Type B pancreatic cell (in vitro differentiated cells): ENCODE results near the gene PLBD2. TPM values are rescaled to one million over a fixed set of nuclear protein-coding genes. Genes with fewer than 3 reads are reported as not detected.

Experiments used
- DNase-seq: peaks from one replicate; pipeline ENCODE4 v3.0.0; 2021; ENCODE audit warnings: mixed read lengths; ENCODE audit not compliant: unreplicated experiment; ENCODE audit errors: extremely low spot score
- H3K27ac Mint-ChIP-seq: 2 replicates; pipeline ENCODE4 v1.8.0; 2021; ENCODE audit warnings: mild to moderate bottlenecking, mixed read lengths
- H3K27me3 Mint-ChIP-seq: 2 replicates; pipeline ENCODE4 v1.8.0; 2021; ENCODE audit warnings: mixed read lengths
- H3K36me3 Mint-ChIP-seq: 2 replicates; pipeline ENCODE4 v1.8.0; 2021; ENCODE audit warnings: mixed read lengths
- H3K4me1 Mint-ChIP-seq: one replicate; pipeline ENCODE4 v1.8.0; 2021; ENCODE audit warnings: mixed read lengths; ENCODE audit not compliant: unreplicated experiment
- H3K4me3 Mint-ChIP-seq: 2 replicates; pipeline ENCODE4 v1.8.0; 2021; ENCODE audit warnings: mild to moderate bottlenecking, mixed read lengths
- H3K9me3 Mint-ChIP-seq: 2 replicates; pipeline ENCODE4 v1.8.0; 2021; ENCODE audit warnings: mixed read lengths
- total RNA-seq: library from RNA; stranded (reverse); gene quantifications from 2 replicates; pipeline ENCODE4 v1.2.1, GENCODE V29; 2021; ENCODE audit warnings: low replicate concordance
- TF ChIP-seq, protein P1 (sequence below): fragments of 200-600 bp; sonication (generic); conservative IDR thresholded peaks from 2 replicates; pipeline ENCODE4 v1.5.0; 2021; ENCODE audit warnings: antibody characterized with exemption, mild to moderate bottlenecking

The PLBD2 gene
- total RNA-seq, 1 donor from 2014 or later = 39.0 TPM

GRCh38 chr12:113398346-113399290, 40.2 kb downstream of the PLBD2 start:
- TF ChIP-seq, protein P1, sequence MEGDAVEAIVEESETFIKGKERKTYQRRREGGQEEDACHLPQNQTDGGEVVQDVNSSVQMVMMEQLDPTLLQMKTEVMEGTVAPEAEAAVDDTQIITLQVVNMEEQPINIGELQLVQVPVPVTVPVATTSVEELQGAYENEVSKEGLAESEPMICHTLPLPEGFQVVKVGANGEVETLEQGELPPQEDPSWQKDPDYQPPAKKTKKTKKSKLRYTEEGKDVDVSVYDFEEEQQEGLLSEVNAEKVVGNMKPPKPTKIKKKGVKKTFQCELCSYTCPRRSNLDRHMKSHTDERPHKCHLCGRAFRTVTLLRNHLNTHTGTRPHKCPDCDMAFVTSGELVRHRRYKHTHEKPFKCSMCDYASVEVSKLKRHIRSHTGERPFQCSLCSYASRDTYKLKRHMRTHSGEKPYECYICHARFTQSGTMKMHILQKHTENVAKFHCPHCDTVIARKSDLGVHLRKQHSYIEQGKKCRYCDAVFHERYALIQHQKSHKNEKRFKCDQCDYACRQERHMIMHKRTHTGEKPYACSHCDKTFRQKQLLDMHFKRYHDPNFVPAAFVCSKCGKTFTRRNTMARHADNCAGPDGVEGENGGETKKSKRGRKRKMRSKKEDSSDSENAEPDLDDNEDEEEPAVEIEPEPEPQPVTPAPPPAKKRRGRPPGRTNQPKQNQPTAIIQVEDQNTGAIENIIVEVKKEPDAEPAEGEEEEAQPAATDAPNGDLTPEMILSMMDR = no peak
- Mint-ChIP-seq H3K27me3 (peaks cover 5% of the 10 kb centered on the region), H3K4me3 (no peak overlapping the region), H3K4me1 (no peaks in the 10 kb centered on the region), H3K36me3 (no peaks in the 10 kb centered on the region), H3K9me3 (no peaks in the 10 kb centered on the region), H3K27ac (no peak overlapping the region)
- DNase-seq = no peak

GRCh38 chr12:113399490-113399889, 41.1 kb downstream of the PLBD2 start:
- DNase-seq = no peak
- TF ChIP-seq, protein P1 = no peak
- H3K4me1 Mint-ChIP-seq = no peaks in the 10 kb centered on the region
- H3K9me3 Mint-ChIP-seq = no peaks in the 10 kb centered on the region
- H3K27ac Mint-ChIP-seq = no peak overlapping the region
- no peaks in the 10 kb centered on the region for H3K36me3 Mint-ChIP-seq
- H3K27me3 Mint-ChIP-seq = peaks cover 5% of the 10 kb centered on the region
- no peak overlapping the region for H3K4me3 Mint-ChIP-seq

DNA sequence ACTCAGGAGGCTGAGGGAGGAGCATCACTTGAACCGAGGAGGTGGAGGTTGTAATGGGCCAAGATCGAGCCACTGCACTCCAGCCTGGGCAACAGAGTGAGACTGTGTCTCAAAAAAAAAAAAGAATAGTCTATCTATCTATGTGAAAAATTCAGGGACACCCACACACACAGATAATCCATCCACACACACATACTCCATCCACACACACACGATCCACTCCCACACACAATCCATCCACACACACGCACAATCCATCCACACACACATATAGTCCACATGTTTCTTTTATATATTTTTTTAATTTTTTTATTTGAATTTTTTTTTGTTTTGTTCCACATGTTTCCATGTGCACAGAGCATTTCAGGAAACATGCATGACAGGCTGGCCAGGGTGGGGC, 42.0 kb downstream of the PLBD2 start:
- Mint-ChIP-seq H3K9me3 (no peaks in the 10 kb centered on the region), H3K27me3 (peaks cover 5% of the 10 kb centered on the region), H3K4me1 (no peaks in the 10 kb centered on the region), H3K4me3 (no peak overlapping the region), H3K27ac (no peak overlapping the region), H3K36me3 (no peaks in the 10 kb centered on the region)
- no peak for DNase-seq
- TF ChIP-seq, protein P1 = no peak

DNA sequence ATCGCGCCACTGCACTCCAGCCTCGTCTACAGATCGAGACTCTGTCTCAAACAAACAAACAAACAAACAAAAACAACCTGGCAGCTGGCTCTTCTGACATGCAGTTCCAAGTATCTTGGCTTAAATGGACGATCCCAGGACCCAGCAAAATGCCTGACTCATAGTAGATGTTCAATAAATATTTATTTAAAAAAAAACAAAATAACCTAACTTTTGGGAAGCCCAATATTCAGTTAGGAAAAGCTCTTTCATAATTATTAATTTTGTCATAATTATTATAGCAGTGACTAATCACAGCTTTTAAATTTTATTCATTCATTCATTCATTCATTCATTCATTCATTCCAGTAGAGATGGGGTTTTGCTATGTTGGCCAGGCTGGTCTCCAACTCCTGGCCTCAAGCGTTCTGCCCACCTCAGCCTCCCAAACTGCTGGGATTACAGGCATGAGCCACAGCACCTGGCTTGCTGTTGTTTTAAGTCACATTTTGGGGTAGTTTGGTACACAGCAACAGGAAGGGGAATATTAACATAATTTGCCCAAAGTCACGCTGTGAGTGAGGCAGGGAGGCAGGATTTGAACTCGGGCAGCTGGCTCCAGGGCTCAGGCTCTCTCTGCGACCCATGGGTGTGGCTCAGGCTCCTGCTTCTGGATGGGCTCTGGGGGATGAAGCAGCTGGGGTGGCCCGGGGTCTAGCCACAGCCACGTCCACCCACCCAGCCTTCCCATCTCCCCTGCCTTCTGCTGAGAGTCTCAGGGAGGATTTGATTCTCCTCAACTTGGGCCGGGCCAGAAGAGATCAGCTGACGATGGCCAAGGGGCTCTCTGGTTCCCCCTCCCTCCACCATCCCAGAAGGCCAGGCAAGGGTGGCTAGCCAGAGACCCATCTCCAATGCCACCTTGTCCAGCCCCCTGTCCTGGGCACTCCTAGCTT, 42.9 kb downstream of the PLBD2 start:
- H3K4me1 Mint-ChIP-seq = no peaks in the 10 kb centered on the region
- TF ChIP-seq, protein P1 = no peak
- H3K27me3 Mint-ChIP-seq = peaks cover 5% of the 10 kb centered on the region
- DNase-seq = no peak
- H3K36me3 Mint-ChIP-seq = no peaks in the 10 kb centered on the region
- H3K27ac Mint-ChIP-seq = no peak overlapping the region
- no peaks in the 10 kb centered on the region for H3K9me3 Mint-ChIP-seq
- no peak overlapping the region for H3K4me3 Mint-ChIP-seq

DNA sequence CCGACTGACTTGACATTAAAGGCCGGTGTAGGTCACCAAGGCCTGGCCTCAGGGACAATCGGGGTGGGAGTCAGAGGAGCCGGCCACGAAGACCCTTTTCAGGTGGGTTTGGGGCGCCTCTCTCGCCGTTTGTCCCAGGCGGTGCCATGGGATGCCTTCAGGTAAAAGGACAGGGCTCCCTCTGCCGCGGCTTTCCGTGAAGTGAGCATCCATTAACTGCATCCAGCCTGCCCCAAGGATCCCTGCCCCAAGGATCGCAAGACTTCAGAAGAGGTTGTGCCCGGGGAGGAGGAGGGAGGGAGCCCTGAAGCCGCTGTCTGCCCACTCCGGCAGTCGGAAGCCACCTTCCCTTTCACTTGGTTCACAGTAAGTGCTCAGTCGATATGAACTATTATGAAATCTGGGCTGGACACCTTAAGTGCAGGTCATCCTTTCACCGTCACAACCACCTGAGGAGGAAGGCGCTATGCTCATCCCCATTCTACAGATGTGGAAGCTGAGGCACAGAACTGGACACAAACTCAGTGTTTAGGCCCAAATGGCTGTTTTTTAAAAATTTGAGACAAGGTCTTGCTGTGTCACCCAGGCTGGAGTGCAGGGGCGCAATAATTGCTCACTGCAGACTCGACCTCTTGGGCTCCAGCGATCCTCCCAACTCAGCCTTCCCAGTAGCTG, 44.3 kb downstream of the PLBD2 start:
- Mint-ChIP-seq H3K4me3 (no peak overlapping the region), H3K4me1 (no peaks in the 10 kb centered on the region), H3K9me3 (no peaks in the 10 kb centered on the region), H3K27me3 (peaks cover 2% of the 10 kb centered on the region), H3K27ac (no peak overlapping the region), H3K36me3 (no peaks in the 10 kb centered on the region)
- DNase-seq = no peak
- TF ChIP-seq, protein P1 = no peak
